GM21619 (cell line): ENCODE data around the gene THAP7.

Source experiments
- ATAC-seq: cut with Tn5 transposase; IDR thresholded peaks from one replicate; pipeline ENCODE4 v1.9.1; 2021; ENCODE audit not compliant: unreplicated experiment

The THAP7 gene

DNA sequence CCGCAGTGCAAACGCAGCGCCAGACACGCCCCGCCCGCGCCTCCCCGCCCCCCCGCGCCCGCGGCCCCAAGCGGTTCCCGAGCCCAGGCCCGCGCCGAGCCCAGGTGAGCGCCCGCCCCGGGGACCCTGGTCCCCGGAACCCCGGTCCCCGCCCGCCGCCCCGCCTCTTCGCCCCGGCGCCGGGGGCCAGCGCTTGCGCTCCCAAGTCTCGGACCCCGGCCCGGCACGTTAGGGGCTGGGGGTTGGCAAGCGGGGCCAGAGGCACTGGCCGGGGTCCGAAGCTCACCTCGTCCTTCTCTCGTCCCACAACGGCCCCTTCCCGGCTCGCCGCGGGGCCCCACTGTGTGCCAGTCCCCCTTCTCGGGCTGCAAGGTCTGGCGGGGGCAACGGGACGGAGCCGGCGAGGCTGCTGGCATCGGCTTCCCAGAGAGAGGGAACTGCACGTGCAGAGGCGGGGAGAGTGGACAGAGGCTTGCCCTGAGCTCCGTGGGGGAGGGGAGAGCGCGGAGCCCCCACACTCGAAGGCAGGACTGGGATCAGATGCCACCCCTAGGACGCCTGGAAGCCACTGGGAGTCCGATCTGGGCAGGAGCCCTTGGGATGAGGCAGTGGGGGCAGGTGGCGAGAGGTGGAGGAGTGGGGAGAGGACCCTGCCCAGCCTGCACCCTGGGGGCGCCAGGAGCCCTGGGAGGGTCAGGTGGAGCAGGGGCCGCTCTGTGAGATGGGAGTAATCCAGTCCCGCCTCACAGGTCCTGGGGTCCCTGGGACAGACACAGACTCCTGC is 36.6 kb downstream of the THAP7 start:
- no peak for ATAC-seq

DNA sequence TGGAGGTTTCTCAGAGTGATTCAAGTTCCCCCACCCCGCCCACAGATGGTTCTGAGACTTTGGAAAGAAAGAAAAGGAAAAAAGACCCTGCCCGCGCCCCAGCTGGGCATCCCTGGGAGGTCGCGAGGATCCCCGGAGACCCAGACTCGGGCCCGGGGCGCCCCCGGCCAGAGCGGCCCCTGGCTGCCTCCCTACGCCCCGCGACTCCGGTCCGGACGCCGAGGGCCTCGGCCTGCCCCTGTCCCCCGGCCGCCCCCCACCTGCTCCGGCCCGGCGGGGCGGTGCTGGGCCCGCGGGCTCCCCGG is 37.2 kb downstream of the THAP7 start:
- ATAC-seq, result no peak

DNA sequence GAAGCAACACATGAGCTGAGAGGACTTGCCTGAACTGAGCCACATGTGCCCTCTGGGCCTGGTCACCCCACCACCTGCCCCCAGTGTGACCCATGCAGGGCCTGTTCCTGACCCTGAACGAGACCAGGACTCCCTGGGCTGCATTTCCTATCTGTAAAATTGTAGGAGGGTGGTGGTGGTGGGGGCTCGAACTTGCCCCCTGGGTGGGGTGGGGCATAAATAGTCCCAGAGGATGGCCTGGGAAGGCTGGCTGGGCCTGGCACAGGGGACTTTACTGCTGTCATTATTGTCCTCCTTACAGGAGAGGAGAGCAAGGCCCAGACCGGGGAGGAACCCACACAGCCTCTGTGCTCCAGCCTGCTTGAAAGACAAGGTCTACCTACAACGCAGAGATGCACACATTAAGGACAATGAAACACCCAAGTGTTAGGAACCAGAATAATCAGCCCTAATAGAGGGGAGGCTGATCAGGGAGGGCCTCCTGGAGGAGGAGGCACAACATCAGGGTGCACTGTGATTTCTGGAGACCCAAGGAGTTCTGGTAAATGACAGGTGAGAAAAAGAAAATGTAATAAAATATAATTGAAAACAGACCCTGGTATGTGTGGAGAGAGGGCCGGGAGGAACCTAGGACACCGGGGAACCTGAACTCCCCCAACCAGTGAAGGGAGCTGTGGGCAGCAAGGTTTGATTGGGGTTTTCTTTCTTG is 37.7 kb downstream of the THAP7 start:
- ATAC-seq, result no peak

DNA sequence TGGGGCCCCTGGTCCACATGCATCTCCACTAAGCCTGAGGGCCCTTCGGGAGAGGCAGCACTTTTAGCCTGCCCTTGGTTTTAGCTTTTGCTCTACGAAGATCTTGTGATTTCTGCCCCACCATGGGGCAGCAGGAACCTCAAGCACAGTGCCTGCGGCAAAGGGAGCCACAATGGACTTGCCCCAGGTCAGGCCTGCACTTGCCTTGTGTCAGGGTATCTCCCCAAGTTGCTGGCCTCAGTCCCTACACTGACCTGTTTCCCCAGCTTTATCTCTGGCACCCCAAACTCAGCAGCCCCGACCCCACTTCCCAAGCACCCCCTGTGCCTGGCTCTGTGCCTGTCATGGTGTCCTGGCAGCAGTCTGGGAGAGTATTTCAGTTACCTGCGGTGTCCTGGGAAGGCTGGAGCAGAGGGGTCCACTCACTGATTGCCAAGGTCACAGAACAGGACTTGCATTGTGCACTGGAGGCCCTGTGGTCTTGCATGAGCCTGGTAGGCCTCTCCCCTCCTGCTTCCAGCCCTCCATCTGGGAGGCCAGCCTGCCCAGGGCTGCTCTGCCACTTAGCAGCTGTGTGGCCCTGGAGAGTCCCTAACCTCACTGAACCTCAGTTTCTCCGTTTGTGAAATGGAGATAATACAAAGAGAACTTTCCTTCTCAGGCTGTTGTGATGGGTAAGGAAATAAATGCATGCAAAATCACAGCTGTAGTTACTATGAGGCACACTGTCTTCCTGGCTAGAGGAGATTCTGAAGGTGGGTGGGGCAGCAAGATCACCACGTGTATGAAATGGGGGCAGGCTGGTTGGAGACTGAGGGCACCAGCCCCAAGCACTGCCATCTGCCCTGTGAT is 38.5 kb downstream of the THAP7 start:
- ATAC-seq, result no peak

DNA sequence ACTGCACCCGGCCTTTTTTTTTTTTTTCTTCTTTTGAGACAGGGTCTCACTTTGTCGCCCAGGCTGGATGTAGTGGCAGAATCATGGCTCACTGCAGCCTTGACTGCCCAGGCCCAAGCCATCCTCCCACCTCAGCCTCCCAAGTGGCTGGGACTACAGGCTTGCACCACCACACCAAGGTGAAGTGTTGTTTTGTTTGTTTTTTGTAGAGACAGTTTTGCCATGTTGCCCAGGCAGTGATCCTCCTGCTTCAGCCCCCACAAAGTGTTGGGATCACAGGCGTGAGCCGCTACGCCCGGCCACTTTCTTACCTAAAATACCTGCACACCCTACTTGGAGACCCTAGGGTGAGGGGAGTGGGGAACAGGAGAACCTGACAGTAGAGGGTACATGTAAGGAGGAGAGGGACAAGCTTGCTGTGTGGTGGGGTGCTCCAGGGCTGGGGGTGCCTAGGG is 39.4 kb downstream of the THAP7 start:
- ATAC-seq, result no peak

DNA sequence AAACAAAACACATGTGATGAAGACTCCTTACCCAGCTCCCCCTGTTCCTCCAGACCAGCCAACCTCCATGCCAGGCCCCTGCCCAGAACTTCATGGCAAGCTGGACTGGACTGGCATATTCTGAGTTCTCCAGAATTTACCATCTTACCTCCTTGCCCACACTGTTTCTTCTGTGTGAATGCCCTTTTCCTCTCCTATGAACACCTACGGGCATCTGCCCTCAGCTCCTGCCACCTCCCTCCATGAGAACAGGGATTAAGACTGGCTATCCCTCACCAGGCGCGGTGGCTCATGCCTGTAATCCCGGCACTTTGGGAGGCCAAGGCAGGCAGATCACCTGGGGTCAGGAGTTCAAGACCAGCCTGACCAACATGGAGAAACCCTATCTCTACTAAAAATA is 41.3 kb downstream of the THAP7 start:
- no peak for ATAC-seq

DNA sequence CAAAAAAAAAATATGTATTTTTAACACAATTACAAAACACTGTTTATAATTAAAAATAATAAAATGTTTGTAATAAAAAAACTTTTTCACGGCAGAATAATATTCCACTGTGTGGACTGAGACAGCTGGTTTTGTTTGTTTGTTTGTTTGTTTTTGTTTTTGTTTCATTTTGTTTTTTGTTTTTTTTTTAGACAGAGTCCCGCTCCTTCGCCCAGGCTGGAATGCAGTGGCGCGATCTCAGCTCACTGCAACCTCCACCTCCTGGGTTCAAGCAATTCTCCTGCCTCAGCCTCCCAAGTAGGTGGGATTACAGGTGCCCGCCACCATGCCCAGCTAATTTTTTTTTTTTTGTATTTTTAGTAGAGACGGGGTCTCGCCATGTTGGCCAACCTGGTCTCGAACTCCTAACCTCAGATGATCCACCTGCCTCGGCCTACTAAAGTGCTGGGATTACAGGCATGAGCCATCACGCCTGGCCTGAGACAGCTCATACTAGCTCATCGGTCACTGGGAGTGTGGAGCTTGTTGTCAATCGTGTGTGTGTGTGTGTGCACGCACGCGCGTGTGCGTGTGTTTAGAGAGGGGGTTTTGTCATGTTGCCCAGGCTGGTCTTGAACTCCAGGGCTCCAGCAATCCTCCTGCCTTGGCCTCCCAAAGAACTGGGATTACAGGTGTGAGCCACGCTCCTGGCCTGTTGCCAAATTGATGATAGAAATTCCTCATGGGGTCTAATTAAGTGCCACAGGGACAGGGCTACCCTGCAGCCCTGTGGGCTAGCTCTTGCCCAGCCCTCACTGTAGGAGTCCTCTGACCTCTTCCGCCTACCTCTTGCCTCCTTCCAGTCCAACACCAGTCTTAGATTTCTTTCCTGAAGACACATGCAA is 42.1 kb downstream of the THAP7 start:
- ATAC-seq, result no peak

DNA sequence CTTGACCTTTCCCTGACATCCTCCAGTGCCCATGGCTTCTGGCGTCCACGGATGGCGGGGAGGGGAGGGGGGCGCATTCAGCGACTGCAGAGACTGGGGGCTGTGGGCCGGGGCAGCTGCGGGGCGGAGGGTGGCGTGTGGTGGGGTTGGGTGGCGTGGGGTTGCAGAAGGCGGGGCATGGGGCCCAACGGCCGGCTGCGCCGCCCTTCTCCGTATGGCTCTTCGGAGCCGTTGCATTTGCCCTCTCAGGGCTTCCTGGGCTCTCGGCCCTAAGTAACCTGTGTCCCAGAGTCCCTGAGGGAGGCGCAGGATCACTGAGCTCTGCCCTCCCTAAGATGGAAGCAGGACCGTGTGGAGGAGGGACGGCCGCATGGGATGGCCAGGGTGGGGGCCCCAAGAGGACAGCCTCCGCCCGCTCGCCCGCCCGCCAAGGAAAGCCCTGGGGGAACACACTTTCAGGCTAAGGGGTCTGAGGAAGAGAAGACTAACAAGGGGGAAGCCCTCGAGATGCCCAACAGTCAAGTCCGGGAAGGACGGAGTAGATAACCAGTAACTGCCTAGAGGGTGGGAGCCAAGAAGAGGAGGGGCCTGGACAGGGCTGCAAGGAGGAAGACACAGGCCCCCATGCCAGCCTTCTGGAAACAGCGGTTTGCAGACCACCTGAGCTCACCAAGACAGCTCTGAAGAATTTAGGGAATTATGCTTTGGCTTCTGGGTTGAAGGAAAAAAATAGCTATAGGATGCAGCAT is 44.1 kb downstream of the THAP7 start:
- ATAC-seq, result no peak

DNA sequence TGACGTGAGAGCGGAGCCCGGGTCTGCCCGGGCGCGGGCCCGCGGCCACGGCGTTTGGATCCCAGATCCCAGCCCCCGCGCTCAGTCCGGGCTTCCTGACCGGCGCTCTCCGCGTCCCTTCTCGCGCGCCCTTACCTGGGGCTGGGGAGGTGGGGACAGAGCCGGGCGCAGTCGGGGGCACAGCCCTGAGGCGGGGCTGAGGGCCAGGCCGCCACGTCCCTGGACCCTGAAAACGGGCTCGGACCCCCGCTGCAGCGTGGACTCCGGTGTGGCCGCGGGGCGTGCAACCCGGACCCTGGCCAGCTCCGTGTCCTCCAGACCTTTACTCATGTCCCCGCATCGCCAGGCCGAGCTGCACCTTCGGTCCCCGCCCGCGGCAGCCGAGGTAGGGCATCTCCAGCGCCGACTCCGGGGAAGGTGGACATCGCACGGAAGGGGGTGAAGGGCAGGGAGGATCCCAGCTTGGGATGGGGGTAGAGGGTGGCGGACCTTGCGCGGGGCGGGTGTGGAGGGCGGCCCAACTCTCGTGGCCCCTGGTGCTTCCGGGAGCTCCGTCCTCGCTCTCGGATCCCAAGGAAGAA is 44.7 kb downstream of the THAP7 start:
- ATAC-seq, result no peak

DNA sequence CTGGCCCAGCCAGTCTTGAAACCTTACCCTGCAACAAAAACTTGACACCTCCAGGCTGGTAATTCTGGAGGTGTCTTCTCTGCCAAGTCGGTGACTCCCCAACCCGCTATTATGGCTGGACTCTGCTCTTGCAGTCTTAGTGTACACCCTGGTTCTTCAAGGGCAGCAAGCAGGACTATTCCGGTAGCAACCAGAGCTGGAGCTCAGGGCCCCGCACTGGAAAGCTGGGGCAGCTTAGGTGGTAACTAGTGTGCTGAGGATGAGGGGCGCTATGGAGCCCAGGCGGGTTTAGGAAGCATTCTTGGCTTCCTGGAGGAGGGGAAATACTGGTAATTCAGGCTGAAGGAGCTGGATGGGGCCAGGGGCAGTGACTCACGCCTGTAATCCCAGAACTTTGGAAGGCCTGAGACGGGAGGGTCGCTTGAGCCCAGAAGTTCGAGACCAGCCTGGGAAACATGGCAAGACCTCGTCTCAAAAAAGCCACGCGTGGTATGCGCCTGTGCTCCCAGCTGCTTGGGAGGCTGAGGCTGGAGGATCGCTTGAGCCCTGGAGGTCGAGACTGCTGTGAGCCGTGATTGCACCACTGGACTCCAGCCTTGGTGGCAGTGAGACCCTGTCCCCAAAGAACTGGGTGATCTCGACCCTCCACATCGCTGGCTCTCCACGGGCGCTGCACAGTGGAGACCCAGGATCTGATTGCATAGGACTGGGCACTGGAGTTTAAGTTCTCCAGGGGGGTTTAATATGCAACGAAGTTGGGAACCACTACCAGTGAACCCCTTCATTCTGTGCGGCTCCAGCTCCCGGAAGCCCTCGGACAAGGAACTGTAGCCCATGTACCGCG is 45.4 kb downstream of the THAP7 start:
- ATAC-seq, result no peak

DNA sequence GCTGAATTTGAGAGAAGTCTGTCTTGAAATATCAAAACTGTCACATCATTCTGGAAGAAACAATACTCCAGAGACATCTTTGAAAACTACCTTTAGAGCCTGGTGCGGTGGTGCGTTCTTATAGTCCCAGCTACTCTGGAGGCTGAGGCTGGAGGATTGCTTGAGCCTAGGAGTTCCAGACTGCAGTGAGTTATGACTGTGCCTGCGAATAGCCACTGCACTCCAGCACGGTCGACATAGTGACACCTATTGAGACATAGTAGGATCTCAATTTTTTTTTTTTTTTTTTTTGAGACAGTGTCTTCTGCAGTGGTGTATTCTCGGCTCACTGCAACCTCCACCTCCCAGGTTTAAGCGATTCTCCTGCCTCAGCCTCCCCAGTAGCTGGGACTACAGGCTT is 46.4 kb downstream of the THAP7 start:
- ATAC-seq, result no peak

DNA sequence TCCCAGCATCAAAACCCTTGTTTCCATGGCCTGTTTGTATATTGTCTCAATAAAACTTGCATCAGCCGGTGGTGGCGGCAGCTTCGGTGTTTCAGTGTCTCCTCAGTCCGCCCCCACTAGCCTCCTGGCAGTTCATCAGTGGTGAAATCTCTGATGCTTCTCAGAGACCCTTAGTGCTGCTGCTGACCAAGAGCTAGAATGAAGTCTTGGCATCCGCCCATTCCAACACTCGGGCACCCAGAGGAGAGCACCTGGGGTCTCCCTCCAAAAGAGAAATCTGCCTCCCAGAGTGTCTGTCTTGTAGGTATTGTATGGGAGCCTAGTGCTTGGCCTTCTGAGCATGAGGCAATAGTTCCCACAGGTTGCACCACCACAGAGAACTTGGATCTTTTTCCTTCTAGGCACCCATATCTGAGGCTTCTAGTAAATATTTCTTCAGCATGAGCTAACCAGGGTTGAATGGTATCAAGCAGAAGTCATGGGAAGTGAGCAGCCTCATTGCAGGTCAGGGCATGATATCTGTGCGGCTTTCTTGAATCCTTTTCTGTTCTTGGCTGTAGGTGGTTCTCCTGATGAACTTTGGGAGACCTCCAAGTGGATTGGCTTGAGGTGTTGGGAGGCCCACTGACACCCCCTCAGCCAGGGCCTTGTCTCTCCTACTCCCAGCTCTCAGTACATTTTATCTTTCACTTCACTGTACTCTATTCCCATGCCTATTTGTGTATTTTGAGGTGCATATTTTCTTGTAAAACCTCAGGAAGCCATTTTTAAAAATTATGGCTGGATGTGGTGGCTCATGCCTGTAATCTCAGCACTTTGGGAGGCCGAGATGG is 48.0 kb downstream of the THAP7 start:
- no peak for ATAC-seq

DNA sequence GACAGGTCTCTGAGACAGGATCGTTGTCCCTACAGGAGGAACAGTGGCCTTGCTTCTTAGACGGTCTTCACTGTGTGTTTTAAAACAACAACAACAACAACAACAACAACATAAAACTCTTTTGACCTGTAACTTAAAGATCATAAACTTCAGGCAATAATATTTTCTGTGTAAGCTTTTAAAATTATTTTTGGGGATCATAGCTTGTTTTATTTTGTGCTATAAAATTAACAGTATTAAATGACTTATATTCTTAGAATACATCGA is 48.6 kb downstream of the THAP7 start:
- ATAC-seq, result no peak

DNA sequence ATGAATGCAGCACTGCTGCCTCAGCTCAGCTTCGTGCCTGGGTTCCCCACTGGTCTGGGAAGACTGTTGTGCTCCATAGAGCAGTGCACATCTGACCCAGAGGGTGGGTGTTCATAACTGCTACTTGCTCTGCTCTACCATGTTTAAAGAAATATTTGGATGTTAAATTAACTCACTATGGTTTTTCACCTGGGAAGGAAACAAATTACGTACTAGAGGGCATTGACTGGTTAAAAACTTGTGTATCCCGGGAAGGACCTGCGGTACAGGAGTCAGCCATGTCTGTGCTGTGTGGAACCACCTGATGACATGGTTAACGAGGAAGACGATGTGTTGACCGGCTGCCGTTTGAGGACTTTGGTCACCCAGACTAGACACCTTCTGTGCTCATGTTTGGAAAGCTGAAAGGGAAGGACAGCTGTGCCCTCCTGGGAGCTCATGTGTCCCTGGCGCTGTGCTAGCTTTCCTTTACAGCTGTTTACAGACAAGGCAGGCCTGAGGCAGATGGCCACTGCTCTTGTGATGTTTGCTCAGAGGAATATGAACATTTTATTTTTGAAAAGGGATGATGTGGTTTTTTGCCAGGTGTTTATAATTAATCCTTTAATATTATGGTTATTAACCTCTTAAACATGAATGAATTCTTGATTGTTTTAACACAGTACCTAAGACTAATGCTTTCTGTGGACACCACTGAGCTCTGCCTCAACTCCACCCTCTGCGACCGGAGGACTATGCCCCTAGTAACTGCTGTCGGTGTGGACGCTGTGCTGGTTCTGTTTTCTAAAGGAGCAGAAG is 49.2 kb downstream of the THAP7 start:
- ATAC-seq, result no peak

DNA sequence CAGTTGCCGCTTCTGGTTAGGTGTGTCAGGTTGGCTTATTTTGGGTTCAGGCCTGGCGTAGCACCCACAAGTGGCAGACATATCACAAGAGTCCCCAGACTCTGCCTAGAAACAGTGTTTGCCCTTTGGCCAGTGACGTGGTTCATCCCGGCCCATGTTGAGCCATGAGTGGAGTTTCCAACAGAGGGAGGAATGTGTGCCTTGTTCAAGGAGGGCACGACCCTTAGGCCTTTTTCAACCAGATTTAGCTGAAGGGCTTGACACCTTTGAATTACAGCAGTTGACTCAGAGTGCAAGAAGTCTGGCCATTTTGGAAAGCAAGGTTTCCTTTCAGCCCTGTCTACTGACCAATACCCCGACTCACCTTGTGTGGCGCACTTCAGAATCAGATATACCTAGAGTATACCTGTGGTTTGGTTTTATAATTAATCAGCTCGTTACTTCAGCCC is 50.0 kb downstream of the THAP7 start:
- no peak for ATAC-seq

DNA sequence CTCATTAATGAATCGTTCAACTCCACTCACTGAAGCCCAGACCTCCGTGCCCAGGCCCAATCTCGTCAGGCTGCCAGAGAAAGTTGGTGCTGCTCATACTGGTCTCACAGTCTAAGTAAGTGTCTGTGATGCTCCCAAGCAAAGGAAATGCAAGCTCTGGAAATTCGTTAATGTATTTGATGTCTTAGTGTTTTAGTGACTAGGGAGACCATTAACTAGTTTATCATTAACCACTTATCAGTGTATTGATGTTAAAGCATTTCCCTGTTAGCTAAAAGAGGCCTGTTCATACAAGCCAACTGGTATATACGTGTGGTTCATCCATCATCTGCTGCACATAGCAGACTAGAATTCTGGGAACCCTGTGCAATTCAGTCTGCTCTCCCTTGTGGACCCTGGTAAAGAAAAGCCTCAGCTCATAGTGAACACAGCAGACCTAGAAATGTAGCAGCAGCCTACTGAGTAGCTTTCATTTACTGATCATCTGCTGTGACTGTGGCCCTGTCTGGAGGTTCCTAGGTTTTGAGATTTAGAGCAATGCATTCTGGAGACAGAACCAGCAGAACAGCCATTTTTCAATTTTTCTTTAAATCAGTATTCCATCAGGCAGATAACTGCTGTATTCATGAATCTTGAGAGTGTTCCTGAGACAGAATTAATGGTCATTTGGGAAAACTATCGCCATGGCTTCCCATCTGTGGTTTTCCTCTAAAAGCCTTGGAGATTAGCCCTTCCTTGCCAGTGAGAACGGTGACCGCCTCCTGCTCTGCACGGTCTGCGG is 50.6 kb downstream of the THAP7 start:
- no peak for ATAC-seq
